Adrenal gland (tissue), 12 donors: ENCODE results near the gene LAMB2. TPM values are rescaled to one million over a fixed set of nuclear protein-coding genes. Genes with fewer than 3 reads are reported as not detected.
A peak's percentile ranks its signal among the peaks of the same experiment; 100 is the strongest.

ENCODE experiments used
- DNase-seq, 7 donors: peaks; one replicate each; pipeline ENCODE4 v3.0.0-alpha.2; 2019 to 2020
- H3K27ac ChIP-seq, 5 donors: fragments of 200-600 bp; sonication (generic) in 4 of 5; 1 replicate in 3 of 5; 2 replicates in 2 of 5; pipeline versions ENCODE4 v1.5.1 to v1.8.0; 2016 to 2020; ENCODE audit warnings: mild to moderate bottlenecking in 1 of 5
- H3K27me3 ChIP-seq: fragments of 200-600 bp; 2 replicates; pipeline ENCODE4 v1.8.0; 2021
- H3K36me3 ChIP-seq, 2 donors: fragments of 200-600 bp; replicated peaks in 1 of 2; 1 replicate in 1 of 2; 2 replicates in 1 of 2; pipeline versions ENCODE4 v1.5.1 to v1.8.0; 2018 to 2022
- H3K4me1 ChIP-seq, 2 donors: fragments of 200-600 bp; replicated peaks in 1 of 2; 1 replicate in 1 of 2; 2 replicates in 1 of 2; pipeline versions ENCODE4 v1.5.1 to v1.8.0; 2018 to 2021
- H3K4me3 ChIP-seq, 4 donors: fragments of 200-600 bp; sonication (generic) in 3 of 4; one replicate each; pipeline ENCODE4 v1.5.1; 2016 to 2018
- H3K9me3 ChIP-seq, 3 donors: fragments of 200-600 bp; sonication (generic) in 1 of 3; replicated peaks in 1 of 3; 1 replicate in 2 of 3; 2 replicates in 1 of 3; pipeline versions ENCODE4 v1.5.1 to v1.8.0; 2016 to 2021
- CTCF ChIP-seq, 6 experiments: fragments of 450-650 bp in 4 of 6; fragments of 200-600 bp in 2 of 6; sonication (generic) in 1 of 6; IDR thresholded peaks; 1 replicate in 5 of 6; 2 replicates in 1 of 6; pipeline versions ENCODE4 v1.5.1 to v1.8.0; 2016 to 2021; ENCODE audit warnings: antibody characterized with exemption in 6 of 6, mild to moderate bottlenecking in 2 of 6, moderate library complexity in 1 of 6
- POLR2A ChIP-seq, 2 donors: fragments of 450-650 bp; IDR thresholded peaks; one replicate each; pipeline ENCODE4 v1.6.1; 2017; ENCODE audit warnings: antibody characterized with exemption in 2 of 2, mild to moderate bottlenecking in 2 of 2, moderate library complexity in 1 of 2
- WGBS, 4 donors: extraction: QIAGEN DNeasy Blood & Tissue Kit in 2 of 4; methylation state at CpG; one replicate each; pipeline versions ENCODE4 v1.1.5 to v1.1.7; 2013 to 2017; 5-methylcytosine and 5-hydroxymethylcytosine counted together
- intact Hi-C, 2 donors: fragments of 100-400 bp; cut with DNase I; formaldehyde crosslinking; loops; one replicate each; pipeline versions ENCODE4 v1.14.1 to v1.15.0; 2022 to 2023
- polyA plus RNA-seq, 3 donors: library from polyadenylated mRNA; stranded (reverse); fragments of 200-250 nt in 2 of 3; fragments of 350-450 nt in 1 of 3; fragmentation: Illumina TruSeq in 1 of 3; extraction: RNeasy Lipid Tissue Mini Kit (QIAGEN cat#74804) in 1 of 3; gene quantifications; one replicate each; pipeline ENCODE4 v1.2.3, GENCODE V29; 2013 to 2014
- total RNA-seq, 9 donors: library from RNA; depleted of rRNA in 4 of 9; stranded (reverse); fragments of >200 nt in 4 of 9; fragments of 120-200 nt in 1 of 9; fragmentation: NEBNext Ultra II Directional in 1 of 9; extraction: Animal tissue kit (Norgen Biotek cat#: 25700) in 1 of 9; gene quantifications; one replicate each; pipeline versions ENCODE4 v1.1.0 to v1.2.4, GENCODE V29; 2013 to 2023
- donor health status: healthy with polysubstance abuse.
- donor health status: Bipolar disorder and iron deficiency.
- donor health status: DM: yes; HTN: yes; CAD: no.
- donor health status: DM: no; HTN: no; CAD: no.
- donor health status: DM: no; HTN: no; CAD: no.
- donor health status: DM: yes; HTN: yes; CAD: no.

LAMB2 gene
- total and polyA plus RNA-seq, 12 donors: 275 to 1,805 (median 859) TPM

GRCh38 chr3:49124991-49125670, 7.7 kb downstream of the LAMB2 start:
- Histone ChIP-seq H3K27me3 (no peaks in the 10 kb centered on the region), H3K4me3 (no peak overlapping the region), H3K9me3 (no peaks in the 10 kb centered on the region), H3K27ac (peak overlapping the region in 1 of 5 donors; percentile 13), H3K36me3 (peaks cover 0 to 88% of the 10 kb centered on the region in 2 donors), H3K4me1 (peaks cover under 1 to 2% of the 10 kb centered on the region in 2 donors)
- intact Hi-C loops: no loop called here
- WGBS, 4 donors: 70 to 82% (median 75%) methylated on average over 8 to 14 of the region's 14 CpGs
- no peak for TF ChIP-seq POLR2A (IDR thresholded peaks at IDR 0.05)
- TF ChIP-seq CTCF (IDR thresholded peaks at IDR 0.05): no peak
- DNase-seq: no peak

GRCh38 chr3:49124203-49124602, 8.6 kb downstream of the LAMB2 start:
- Histone ChIP-seq H3K4me1 (peaks cover 9 to 11% of the 10 kb centered on the region in 2 donors), H3K27me3 (no peaks in the 10 kb centered on the region), H3K27ac (no peak overlapping the region), H3K4me3 (no peak overlapping the region), H3K9me3 (no peaks in the 10 kb centered on the region), H3K36me3 (peaks cover 0 to 79% of the 10 kb centered on the region in 2 donors)
- intact Hi-C loops: no loop called here
- DNase-seq: no peak
- TF ChIP-seq CTCF (IDR thresholded peaks at IDR 0.05): no peak
- WGBS, 4 donors: 68 to 85% (median 83%) methylated on average over 3 to 7 of the region's 7 CpGs

GRCh38 chr3:49123687-49124086, 9.2 kb downstream of the LAMB2 start:
- Histone ChIP-seq H3K9me3 (no peaks in the 10 kb centered on the region), H3K36me3 (peaks cover 0 to 77% of the 10 kb centered on the region in 2 donors), H3K4me3 (no peak overlapping the region), H3K27me3 (no peaks in the 10 kb centered on the region), H3K4me1 (peaks cover 15 to 16% of the 10 kb centered on the region in 2 donors), H3K27ac (no peak overlapping the region)
- no peak for DNase-seq
- intact Hi-C loops: no loop called here
- TF ChIP-seq POLR2A (IDR thresholded peaks at IDR 0.05): no peak
- no peak for TF ChIP-seq CTCF (IDR thresholded peaks at IDR 0.05)
- 91 to 94% (median 93%) methylated on average over 9 to 17 of the region's 17 CpGs for whole genome bisulfite sequencing, 4 donors

GRCh38 chr3:49122886-49123545, 9.8 kb downstream of the LAMB2 start:
- peaks cover 16 to 17% of the 10 kb centered on the region in 2 donors for H3K4me1 ChIP-seq
- no peak for DNase-seq
- intact Hi-C loops: no loop called here
- TF ChIP-seq CTCF (IDR thresholded peaks at IDR 0.05) (no peak), POLR2A (IDR thresholded peaks at IDR 0.05) (no peak)
- H3K27ac ChIP-seq: no peak overlapping the region
- peaks cover 0 to 77% of the 10 kb centered on the region in 2 donors for H3K36me3 ChIP-seq
- H3K4me3 ChIP-seq: no peak overlapping the region
- H3K9me3 ChIP-seq: no peaks in the 10 kb centered on the region
- 87 to 94% (median 90%) methylated on average over 5 to 17 of the region's 17 CpGs for WGBS, 4 donors
- no peaks in the 10 kb centered on the region for H3K27me3 ChIP-seq
